A549 (cell line): ENCODE data around the gene PDE6D. TPM values are rescaled to one million over a fixed set of nuclear protein-coding genes. Genes with fewer than 3 reads are reported as not detected.
A peak's percentile ranks its signal among the peaks of the same experiment; 100 is the strongest.

Experiments
- ATAC-seq, 2 experiments: fragments of 200-7000 bp in 1 of 2; fragments of >200 bp in 1 of 2; cut with Nextera tagmentation in 1 of 2; cut with Tn5 transposase in 1 of 2; 3 replicates each; pipeline versions ENCODE4 v1.8.0 to v1.9.1; 2018 to 2020; ENCODE audit warnings: mild to moderate bottlenecking in 1 of 2, moderate library complexity in 1 of 2
- CTCF ChIA-PET: fragments of 300-600 bp; sonication (Branson Sonifier 250); formaldehyde crosslinking; extraction: SDS; loops from one replicate; lab custom pipeline; 2021; ENCODE audit warnings: antibody characterized with exemption, inconsistent platforms; lab: Yijun Ruan, JAX
- POLR2A ChIA-PET: fragments of 350-600 bp; formaldehyde crosslinking; extraction: SDS; loops from one replicate; lab custom pipeline; 2021; ENCODE audit warnings: antibody characterized with exemption, inconsistent platforms; lab: Yijun Ruan, JAX
- DNase-seq, 2 experiments: peaks; one replicate each; pipeline versions ENCODE4 v3.0.0 to v3.0.0-alpha.2; 2011 to 2016; ENCODE audit warnings: low read depth in 1 of 2, low spot score in 1 of 2
- FAIRE-seq: peaks from 2 replicates; lab custom pipeline; 2011; peaks lifted over from hg19 to GRCh38; lab: Jason Lieb, UNC
- H3K27ac ChIP-seq, 2 experiments: fragments of >200 bp; sonication (Bioruptor Twin); formaldehyde crosslinking; 3 replicates each; pipeline ENCODE4 v1.5.1; 2016 to 2017
- H3K4me1 ChIP-seq: fragments of >200 bp; sonication (Bioruptor Twin); formaldehyde crosslinking; 3 replicates; pipeline ENCODE4 v1.6.1; 2016
- H3K4me2 ChIP-seq: fragments of >200 bp; sonication (Bioruptor Twin); formaldehyde crosslinking; 3 replicates; pipeline ENCODE4 v1.6.1; 2016
- H3K4me3 ChIP-seq: fragments of >200 bp; sonication (Bioruptor Twin); formaldehyde crosslinking; 3 replicates; pipeline ENCODE4 v1.5.1; 2016
- H3K9me3 ChIP-seq: fragments of >200 bp; sonication (Bioruptor Twin); formaldehyde crosslinking; 3 replicates; pipeline ENCODE4 v1.6.1; 2016
- CHD2 ChIP-seq: fragments of 150-350 bp; IDR thresholded peaks from 2 replicates; pipeline ENCODE4 v1.6.1; 2014; ENCODE audit warnings: low read length; ENCODE audit not compliant: partially characterized antibody
- CHD4 ChIP-seq: fragments of 200-600 bp; sonication (generic); IDR thresholded peaks from 2 replicates; pipeline ENCODE4 v1.6.1; 2016; ENCODE audit warnings: antibody characterized with exemption, mild to moderate bottlenecking, borderline replicate concordance
- KDM5A ChIP-seq: fragments of 200-600 bp; sonication (generic); IDR thresholded peaks from 2 replicates; pipeline ENCODE4 v1.6.1; 2016; ENCODE audit warnings: antibody characterized with exemption, mild to moderate bottlenecking
- MAZ ChIP-seq: fragments of 150-350 bp; IDR thresholded peaks from 2 replicates; pipeline ENCODE4 v1.6.1; 2014; ENCODE audit warnings: antibody characterized with exemption, low read depth, low read length, borderline replicate concordance
- RAD21 ChIP-seq, 2 experiments: fragments of >200 bp in 1 of 2; sonication (Bioruptor Twin) in 1 of 2; formaldehyde crosslinking in 1 of 2; IDR thresholded peaks in 1 of 2; conservative IDR thresholded peaks in 1 of 2; 2 replicates in 1 of 2; 3 replicates in 1 of 2; pipeline ENCODE4 v1.6.1; 2012 to 2018; ENCODE audit warnings: inconsistent platforms in 1 of 2
- RFX5 ChIP-seq: fragments of 450-650 bp; IDR thresholded peaks from 2 replicates; pipeline ENCODE4 v1.7.1; 2014; ENCODE audit warnings: antibody characterized with exemption, mild to moderate bottlenecking, moderate library complexity
- TFCP2L1 ChIP-seq: fragments of 250-450 bp; sonication (Bioruptor Pico); IDR thresholded peaks from 2 replicates; pipeline ENCODE4 v1.5.0; 2021; ENCODE audit warnings: mild to moderate bottlenecking
- ZC3H11A ChIP-seq: fragments of 450-650 bp; IDR thresholded peaks from 2 replicates; pipeline ENCODE4 v1.6.1; 2014; ENCODE audit warnings: antibody characterized with exemption, mild to moderate bottlenecking
- ZNF302 ChIP-seq: fragments of 250-450 bp; sonication (Bioruptor Pico); IDR thresholded peaks from 2 replicates; pipeline ENCODE4 v1.9.0; 2021; ENCODE audit warnings: inconsistent platforms, mild to moderate bottlenecking, moderate library complexity
- WGBS: methylation state at CpG from one replicate; pipeline ENCODE4 v1.1.6; 2017; ENCODE audit errors: missing lambda C conversion rate; 5-methylcytosine and 5-hydroxymethylcytosine counted together
- polyA plus RNA-seq, 4 experiments: library from polyadenylated mRNA; depleted of rRNA in 3 of 4; stranded (reverse); fragments of >200 nt; fragmentation: RNase III in 1 of 4; extraction: RNeasy Plus Mini Kit Qiagen cat#74134 plus additional on column Dnase treatment in 1 of 4; gene quantifications; 2 replicates in 3 of 4; 3 replicates in 1 of 4; pipeline ENCODE4 v1.2.3, GENCODE V29; 2011 to 2017
- TF ChIP-seq, protein P1 (sequence below): IDR thresholded peaks from 2 replicates; pipeline ENCODE4 v1.6.1; 2012
- TF ChIP-seq, protein P2 (sequence below): fragments of 200-600 bp; sonication (generic); IDR thresholded peaks from 2 replicates; pipeline ENCODE4 v1.6.1; 2016; ENCODE audit warnings: antibody characterized with exemption, mild to moderate bottlenecking, moderate library complexity

Gene PDE6D
- polyA plus RNA-seq, 2 of the 4 experiments (the other 2 are of a cell fraction), result 27.3 to 51.3 TPM

DNA sequence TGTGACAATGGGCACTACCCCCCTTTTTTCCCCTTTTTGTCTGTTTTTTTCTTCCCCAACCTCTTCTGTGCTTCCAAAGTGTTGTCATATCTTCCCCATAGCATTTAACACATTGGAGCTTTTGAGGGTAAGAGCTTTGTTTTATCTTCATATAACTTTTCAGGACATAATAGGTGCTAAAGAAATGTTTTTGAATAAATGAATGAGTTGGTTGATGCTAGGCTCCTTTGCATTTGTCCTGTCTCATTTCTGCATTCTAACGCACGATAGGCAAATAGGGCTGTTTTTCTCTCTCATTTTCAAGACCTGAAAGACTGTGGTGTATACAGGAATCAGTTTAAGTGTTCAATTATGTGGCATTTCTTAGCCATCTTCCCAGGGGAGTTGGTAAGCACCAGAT is 4.3 kb upstream of the PDE6D start:
- POLR2A ChIA-PET, result interaction anchor here (1.0 to 1.1 kb wide), 2 partner anchors 10 to 77 kb away, joined by 3 read pairs; partner anchors contain the start of gene PTMA

DNA sequence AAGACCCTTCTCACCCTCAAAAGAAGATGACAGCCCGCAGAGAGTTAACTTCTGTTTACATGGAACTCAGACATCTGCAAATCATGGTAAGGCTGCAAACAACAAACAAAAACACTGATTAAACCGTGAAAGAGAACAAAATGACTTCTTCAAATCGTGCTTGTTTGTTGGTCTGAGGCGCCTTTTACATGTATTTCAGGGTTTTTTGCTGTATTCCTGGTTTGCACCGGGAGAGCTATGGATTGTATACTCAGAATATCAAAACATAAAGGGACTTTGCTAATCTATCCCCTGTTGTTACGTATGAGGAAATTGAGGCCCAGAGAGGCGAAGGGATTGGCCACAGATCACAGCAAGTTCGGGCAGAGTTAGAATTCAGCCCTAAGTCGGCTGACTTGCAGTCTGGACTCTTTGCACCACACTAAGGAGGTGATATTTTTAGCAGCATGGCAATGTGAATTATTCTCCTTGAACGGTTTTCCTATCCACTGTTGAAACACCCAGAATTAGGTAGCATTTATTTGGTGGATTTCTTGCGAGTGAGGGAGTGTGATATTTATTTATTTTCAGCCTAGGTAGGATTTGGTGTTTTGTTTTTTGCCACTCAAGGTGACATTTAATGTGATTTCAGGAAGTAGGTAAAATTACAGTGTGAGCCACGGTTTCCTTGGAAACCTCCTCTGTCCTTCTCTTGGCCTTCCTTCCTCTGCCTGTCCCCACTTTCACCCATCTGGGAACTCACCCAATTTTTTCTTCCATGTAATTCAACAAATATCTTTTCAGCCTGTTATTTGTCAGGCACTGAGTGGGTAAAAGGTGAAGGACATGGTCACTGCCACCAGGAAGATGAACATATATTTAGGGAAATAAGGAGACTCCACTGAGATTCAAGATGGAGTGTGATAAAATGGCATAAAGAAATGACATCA is 980 bp upstream of the PDE6D start:
- no peak for FAIRE-seq
- ChIA-PET CTCF (interaction anchor here (0.6 kb wide), 1 partner anchor 120 kb away, joined by 5 read pairs; no protein-coding TSS in a partner anchor), POLR2A (interaction anchor here (0.6 to 1.8 kb wide), 3 partner anchors 68 to 101 kb away, joined by 3 to 8 read pairs (median 3); partner anchors contain the start of gene PTMA)
- peak overlapping the region; percentile 79 for H3K4me2 ChIP-seq
- H3K4me1 ChIP-seq, result peaks cover 20% of the 10 kb centered on the region
- H3K9me3 ChIP-seq, result no peaks in the 10 kb centered on the region
- peak overlapping the region; percentile 68 for H3K4me3 ChIP-seq
- peak in 1 of 2 experiments; percentile 50 for DNase-seq
- 0 out of 6 replicates have a peak, but pooled peaks of 1 of the 2 experiments have one; percentile 1 for ATAC-seq
- WGBS, result 3% methylated on average over 12 of the region's 12 CpGs
- peak overlapping the region; percentile 79 to 88 for H3K27ac ChIP-seq
- TF ChIP-seq RFX5, result no peak
- TF ChIP-seq CHD4, result peak; percentile 93; the same call in 1 of the 2 replicates

More for the DNA sequence above, 4.3 kb upstream of the PDE6D start:
- CTCF ChIA-PET, result interaction anchor here (0.6 to 3.9 kb wide), 9 partner anchors 9 to 1898 kb away, joined by 3 to 20 read pairs (median 4); no protein-coding TSS in a partner anchor
- ATAC-seq (no peak), DNase-seq (no peak), FAIRE-seq (no peak)
- TF ChIP-seq RAD21 (conservative IDR thresholded peaks at IDR 0.05 in 1 of 2, IDR thresholded peaks at IDR 0.05 in 1 of 2), result no peak
- TF ChIP-seq ZNF302 (CRISPR knock-in tag), result no peak
- TF ChIP-seq KDM5A, result no peak
- no peak for TF ChIP-seq TFCP2L1 (CRISPR knock-in tag)
- no peak for TF ChIP-seq CHD4
- no peak for TF ChIP-seq MAZ
- TF ChIP-seq CHD2, result no peak
- no peak for TF ChIP-seq ZC3H11A
- no peak overlapping the region; the same call in 2 of the 3 replicates for H3K4me3 ChIP-seq
- WGBS, result 93% methylated on average over 2 of the region's 2 CpGs
- H3K27ac ChIP-seq, result peak overlapping the region in 1 of 2 experiments; percentile 87; a peak in 2 of 6 replicates
- H3K9me3 ChIP-seq, result no peaks in the 10 kb centered on the region
- peak overlapping the region; percentile 87 for H3K4me2 ChIP-seq
- H3K4me1 ChIP-seq, result peaks cover 21% of the 10 kb centered on the region

DNA sequence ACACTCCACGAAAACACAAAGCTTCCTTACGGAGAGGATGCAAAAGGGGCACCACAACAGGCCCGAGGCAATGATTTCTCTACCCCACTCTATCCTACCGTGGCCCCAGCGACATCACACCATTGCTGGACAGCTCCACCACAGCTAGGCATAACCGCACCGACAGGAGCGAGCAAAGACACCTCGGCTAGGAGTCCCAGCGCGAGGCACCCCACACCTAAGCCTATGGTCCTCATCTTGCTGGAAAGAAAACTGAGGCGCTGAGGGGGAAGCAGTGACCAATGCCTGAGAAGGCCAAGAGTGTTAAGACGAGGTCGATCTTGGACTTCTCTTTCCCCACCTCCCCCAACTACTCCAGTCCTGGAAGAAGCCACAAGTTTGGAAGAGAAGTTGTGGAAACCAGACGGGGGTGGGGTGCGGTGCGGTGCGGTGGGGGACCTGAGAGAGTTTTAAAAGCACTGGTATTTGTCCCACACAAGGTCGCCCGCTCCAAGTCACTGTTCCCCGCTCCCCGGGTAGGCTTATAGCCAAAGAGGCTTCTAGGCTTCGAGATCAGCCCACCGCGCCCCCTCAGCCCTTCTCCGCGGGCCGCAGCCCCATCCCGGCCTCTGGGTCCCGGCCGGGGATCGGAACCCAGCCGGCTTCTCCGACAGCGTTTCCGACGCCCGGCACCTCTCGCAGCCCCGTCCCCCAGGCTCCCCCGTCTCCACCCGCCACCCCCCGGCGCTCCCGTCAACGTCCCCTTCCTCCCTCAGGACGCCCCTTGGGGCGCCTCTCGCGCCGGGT is 766 bp downstream of the PDE6D start:
- Histone ChIP-seq H3K27ac (peak overlapping the region; percentile 79 to 88), H3K9me3 (no peaks in the 10 kb centered on the region), H3K4me1 (peaks cover 15% of the 10 kb centered on the region), H3K4me3 (peak overlapping the region; percentile 68), H3K4me2 (peak overlapping the region; percentile 93)
- DNase-seq (no peak), ATAC-seq (no peak), FAIRE-seq (no peak)
- ChIA-PET POLR2A (interaction anchor here (1.8 kb wide), 1 partner anchor 72 kb away, joined by 8 read pairs; the partner anchor contains the start of gene PTMA), CTCF (interaction anchor here (1.1 to 1.6 kb wide), 3 partner anchors 15 to 105 kb away, joined by 3 to 5 read pairs (median 3); no protein-coding TSS in a partner anchor)
- TF ChIP-seq, protein P1, sequence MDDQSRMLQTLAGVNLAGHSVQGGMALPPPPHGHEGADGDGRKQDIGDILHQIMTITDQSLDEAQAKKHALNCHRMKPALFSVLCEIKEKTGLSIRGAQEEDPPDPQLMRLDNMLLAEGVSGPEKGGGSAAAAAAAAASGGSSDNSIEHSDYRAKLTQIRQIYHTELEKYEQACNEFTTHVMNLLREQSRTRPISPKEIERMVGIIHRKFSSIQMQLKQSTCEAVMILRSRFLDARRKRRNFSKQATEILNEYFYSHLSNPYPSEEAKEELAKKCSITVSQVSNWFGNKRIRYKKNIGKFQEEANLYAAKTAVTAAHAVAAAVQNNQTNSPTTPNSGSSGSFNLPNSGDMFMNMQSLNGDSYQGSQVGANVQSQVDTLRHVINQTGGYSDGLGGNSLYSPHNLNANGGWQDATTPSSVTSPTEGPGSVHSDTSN, result no peak
- no peak for TF ChIP-seq KDM5A
- TF ChIP-seq, protein P2, sequence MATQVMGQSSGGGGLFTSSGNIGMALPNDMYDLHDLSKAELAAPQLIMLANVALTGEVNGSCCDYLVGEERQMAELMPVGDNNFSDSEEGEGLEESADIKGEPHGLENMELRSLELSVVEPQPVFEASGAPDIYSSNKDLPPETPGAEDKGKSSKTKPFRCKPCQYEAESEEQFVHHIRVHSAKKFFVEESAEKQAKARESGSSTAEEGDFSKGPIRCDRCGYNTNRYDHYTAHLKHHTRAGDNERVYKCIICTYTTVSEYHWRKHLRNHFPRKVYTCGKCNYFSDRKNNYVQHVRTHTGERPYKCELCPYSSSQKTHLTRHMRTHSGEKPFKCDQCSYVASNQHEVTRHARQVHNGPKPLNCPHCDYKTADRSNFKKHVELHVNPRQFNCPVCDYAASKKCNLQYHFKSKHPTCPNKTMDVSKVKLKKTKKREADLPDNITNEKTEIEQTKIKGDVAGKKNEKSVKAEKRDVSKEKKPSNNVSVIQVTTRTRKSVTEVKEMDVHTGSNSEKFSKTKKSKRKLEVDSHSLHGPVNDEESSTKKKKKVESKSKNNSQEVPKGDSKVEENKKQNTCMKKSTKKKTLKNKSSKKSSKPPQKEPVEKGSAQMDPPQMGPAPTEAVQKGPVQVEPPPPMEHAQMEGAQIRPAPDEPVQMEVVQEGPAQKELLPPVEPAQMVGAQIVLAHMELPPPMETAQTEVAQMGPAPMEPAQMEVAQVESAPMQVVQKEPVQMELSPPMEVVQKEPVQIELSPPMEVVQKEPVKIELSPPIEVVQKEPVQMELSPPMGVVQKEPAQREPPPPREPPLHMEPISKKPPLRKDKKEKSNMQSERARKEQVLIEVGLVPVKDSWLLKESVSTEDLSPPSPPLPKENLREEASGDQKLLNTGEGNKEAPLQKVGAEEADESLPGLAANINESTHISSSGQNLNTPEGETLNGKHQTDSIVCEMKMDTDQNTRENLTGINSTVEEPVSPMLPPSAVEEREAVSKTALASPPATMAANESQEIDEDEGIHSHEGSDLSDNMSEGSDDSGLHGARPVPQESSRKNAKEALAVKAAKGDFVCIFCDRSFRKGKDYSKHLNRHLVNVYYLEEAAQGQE, result peak; percentile 56; the same call in 1 of the 2 replicates
- WGBS, result 39% methylated on average over 28 of the region's 51 CpGs
